Vagina (tissue), 2 donors: ENCODE measurements around the gene KIAA1755.

Source experiments
- POLR2A ChIP-seq, 2 donors: fragments of 450-650 bp; IDR thresholded peaks; one replicate each; pipeline ENCODE4 v1.6.1; 2017; ENCODE audit warnings: antibody characterized with exemption in 2 of 2, mild to moderate bottlenecking in 2 of 2, moderate library complexity in 2 of 2
- POLR2AphosphoS5 ChIP-seq, 2 donors: sonication (generic); formaldehyde crosslinking; IDR thresholded peaks; one replicate each; pipeline ENCODE4 v1.9.0; 2017; ENCODE audit warnings: antibody characterized with exemption in 2 of 2, mild to moderate bottlenecking in 2 of 2, low read depth in 1 of 2; ENCODE audit not compliant: insufficient read depth in 1 of 2
- TF ChIP-seq, protein P1 (sequence below), 3 experiments: fragments of 450-650 bp in 2 of 3; fragments of 200-600 bp in 1 of 3; sonication (generic) in 1 of 3; IDR thresholded peaks; one replicate each; pipeline ENCODE4 v1.5.1; 2017 to 2019; ENCODE audit warnings: antibody characterized with exemption in 3 of 3, mild to moderate bottlenecking in 2 of 3, moderate library complexity in 2 of 3

DNA sequence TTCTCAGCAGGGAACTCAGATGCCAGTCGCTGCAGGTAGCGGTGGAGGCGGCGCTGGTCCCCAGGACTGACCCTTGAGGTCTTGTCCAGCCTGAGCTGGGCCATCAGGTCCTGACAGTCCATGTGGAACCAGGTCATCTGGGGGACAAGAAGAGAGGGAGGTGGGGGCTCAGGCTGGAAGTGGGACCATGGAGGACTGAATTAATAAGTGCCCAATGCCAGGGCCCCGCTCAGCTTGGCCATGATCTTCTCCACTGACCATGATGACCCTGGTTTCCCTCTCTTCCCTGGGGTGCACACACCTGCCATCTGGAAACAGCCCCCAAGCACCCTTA is 47.0 kb downstream of the KIAA1755 start:
- TF ChIP-seq, protein P1, sequence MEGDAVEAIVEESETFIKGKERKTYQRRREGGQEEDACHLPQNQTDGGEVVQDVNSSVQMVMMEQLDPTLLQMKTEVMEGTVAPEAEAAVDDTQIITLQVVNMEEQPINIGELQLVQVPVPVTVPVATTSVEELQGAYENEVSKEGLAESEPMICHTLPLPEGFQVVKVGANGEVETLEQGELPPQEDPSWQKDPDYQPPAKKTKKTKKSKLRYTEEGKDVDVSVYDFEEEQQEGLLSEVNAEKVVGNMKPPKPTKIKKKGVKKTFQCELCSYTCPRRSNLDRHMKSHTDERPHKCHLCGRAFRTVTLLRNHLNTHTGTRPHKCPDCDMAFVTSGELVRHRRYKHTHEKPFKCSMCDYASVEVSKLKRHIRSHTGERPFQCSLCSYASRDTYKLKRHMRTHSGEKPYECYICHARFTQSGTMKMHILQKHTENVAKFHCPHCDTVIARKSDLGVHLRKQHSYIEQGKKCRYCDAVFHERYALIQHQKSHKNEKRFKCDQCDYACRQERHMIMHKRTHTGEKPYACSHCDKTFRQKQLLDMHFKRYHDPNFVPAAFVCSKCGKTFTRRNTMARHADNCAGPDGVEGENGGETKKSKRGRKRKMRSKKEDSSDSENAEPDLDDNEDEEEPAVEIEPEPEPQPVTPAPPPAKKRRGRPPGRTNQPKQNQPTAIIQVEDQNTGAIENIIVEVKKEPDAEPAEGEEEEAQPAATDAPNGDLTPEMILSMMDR (IDR thresholded peaks at IDR 0.05) = no peak
- TF ChIP-seq POLR2AphosphoS5 (IDR thresholded peaks at IDR 0.05; ENCODE audit: insufficient read depth in 1 of 2, low read depth in 1 of 2) (no peak), POLR2A (IDR thresholded peaks at IDR 0.05) (no peak)
